Measurements from ENCODE around the gene ARHGEF35.
"Not testable (repeated sequence)": the region's sequence is repeated elsewhere in the genome, so short reads cannot be mapped to it uniquely, and the experiment has no call there.

DNA sequence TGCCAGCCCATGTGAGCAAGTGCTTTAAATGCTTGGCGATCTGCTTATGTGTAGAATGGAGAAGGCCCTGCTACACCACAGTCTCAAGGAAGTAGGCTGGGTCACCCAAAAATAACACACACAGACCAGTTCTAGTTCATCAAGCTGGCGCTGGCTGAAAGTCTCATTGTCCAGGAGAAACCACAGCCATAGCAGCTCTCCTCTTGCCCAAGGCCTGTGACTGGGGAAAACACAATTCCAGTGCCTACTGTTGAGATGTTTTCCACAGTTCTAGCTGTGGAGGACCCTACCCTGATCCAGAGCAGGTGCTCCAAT is 16.5 kb downstream of the ARHGEF35 start:
- TF ChIP-seq, protein P1, sequence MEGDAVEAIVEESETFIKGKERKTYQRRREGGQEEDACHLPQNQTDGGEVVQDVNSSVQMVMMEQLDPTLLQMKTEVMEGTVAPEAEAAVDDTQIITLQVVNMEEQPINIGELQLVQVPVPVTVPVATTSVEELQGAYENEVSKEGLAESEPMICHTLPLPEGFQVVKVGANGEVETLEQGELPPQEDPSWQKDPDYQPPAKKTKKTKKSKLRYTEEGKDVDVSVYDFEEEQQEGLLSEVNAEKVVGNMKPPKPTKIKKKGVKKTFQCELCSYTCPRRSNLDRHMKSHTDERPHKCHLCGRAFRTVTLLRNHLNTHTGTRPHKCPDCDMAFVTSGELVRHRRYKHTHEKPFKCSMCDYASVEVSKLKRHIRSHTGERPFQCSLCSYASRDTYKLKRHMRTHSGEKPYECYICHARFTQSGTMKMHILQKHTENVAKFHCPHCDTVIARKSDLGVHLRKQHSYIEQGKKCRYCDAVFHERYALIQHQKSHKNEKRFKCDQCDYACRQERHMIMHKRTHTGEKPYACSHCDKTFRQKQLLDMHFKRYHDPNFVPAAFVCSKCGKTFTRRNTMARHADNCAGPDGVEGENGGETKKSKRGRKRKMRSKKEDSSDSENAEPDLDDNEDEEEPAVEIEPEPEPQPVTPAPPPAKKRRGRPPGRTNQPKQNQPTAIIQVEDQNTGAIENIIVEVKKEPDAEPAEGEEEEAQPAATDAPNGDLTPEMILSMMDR (IDR thresholded peaks at IDR 0.05), result not testable (repeated sequence)
- TF ChIP-seq, protein P2, sequence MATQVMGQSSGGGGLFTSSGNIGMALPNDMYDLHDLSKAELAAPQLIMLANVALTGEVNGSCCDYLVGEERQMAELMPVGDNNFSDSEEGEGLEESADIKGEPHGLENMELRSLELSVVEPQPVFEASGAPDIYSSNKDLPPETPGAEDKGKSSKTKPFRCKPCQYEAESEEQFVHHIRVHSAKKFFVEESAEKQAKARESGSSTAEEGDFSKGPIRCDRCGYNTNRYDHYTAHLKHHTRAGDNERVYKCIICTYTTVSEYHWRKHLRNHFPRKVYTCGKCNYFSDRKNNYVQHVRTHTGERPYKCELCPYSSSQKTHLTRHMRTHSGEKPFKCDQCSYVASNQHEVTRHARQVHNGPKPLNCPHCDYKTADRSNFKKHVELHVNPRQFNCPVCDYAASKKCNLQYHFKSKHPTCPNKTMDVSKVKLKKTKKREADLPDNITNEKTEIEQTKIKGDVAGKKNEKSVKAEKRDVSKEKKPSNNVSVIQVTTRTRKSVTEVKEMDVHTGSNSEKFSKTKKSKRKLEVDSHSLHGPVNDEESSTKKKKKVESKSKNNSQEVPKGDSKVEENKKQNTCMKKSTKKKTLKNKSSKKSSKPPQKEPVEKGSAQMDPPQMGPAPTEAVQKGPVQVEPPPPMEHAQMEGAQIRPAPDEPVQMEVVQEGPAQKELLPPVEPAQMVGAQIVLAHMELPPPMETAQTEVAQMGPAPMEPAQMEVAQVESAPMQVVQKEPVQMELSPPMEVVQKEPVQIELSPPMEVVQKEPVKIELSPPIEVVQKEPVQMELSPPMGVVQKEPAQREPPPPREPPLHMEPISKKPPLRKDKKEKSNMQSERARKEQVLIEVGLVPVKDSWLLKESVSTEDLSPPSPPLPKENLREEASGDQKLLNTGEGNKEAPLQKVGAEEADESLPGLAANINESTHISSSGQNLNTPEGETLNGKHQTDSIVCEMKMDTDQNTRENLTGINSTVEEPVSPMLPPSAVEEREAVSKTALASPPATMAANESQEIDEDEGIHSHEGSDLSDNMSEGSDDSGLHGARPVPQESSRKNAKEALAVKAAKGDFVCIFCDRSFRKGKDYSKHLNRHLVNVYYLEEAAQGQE (IDR thresholded peaks at IDR 0.05; ENCODE audit: low read depth, low read length), result not testable (repeated sequence)
- not testable (repeated sequence) for TF ChIP-seq POLR2AphosphoS5 (IDR thresholded peaks at IDR 0.05; ENCODE audit: low read depth, low read length); YY1 (IDR thresholded peaks at IDR 0.05; ENCODE audit: low read depth); RCOR1 (IDR thresholded peaks at IDR 0.05; ENCODE audit: low read length); TAF1 (IDR thresholded peaks at IDR 0.05; ENCODE audit: borderline replicate concordance, low read depth, low read length); ELF1 (IDR thresholded peaks at IDR 0.05); RFX5 (IDR thresholded peaks at IDR 0.05; ENCODE audit: low read length); MEF2A (IDR thresholded peaks at IDR 0.05; ENCODE audit: borderline replicate concordance, low read depth); JUND (IDR thresholded peaks at IDR 0.05); EP300 (IDR thresholded peaks at IDR 0.05; ENCODE audit: borderline replicate concordance in 1 of 2, low read depth in 1 of 2, low read length in 1 of 2); GABPA (IDR thresholded peaks at IDR 0.05; ENCODE audit: low read depth)
- TF ChIP-seq, protein P3, sequence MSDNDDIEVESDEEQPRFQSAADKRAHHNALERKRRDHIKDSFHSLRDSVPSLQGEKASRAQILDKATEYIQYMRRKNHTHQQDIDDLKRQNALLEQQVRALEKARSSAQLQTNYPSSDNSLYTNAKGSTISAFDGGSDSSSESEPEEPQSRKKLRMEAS (IDR thresholded peaks at IDR 0.05; ENCODE audit: low read depth), result not testable (repeated sequence)
